Memory B cell (primary cell): ENCODE measurements around the gene PLEKHS1.
"Not testable (repeated sequence)": the region's sequence is repeated elsewhere in the genome, so short reads cannot be mapped to it uniquely, and the experiment has no call there.

Experiments
- ATAC-seq: fragments of 150-1000 bp; cut with Tn5 transposase; 2 replicates; pipeline ENCODE4 v1.10.0; 2021; ENCODE audit warnings: low read depth, mild to moderate bottlenecking, moderate library complexity
- DNase-seq, 2 donors: peaks; one replicate each; pipeline ENCODE4 v3.0.0; 2022; ENCODE audit warnings: low spot score in 2 of 2
- H3K27ac Mint-ChIP-seq: one replicate; pipeline ENCODE4 v1.8.0; 2022; ENCODE audit warnings: mild to moderate bottlenecking, moderate library complexity, mixed read lengths
- H3K27me3 Mint-ChIP-seq: one replicate; pipeline ENCODE4 v1.8.0; 2022; ENCODE audit warnings: mixed read lengths
- H3K36me3 Mint-ChIP-seq: one replicate; pipeline ENCODE4 v1.8.0; 2022; ENCODE audit warnings: mild to moderate bottlenecking, mixed read lengths
- H3K4me1 Mint-ChIP-seq: one replicate; pipeline ENCODE4 v1.8.0; 2022; ENCODE audit warnings: mixed read lengths
- H3K4me3 Mint-ChIP-seq: one replicate; pipeline ENCODE4 v1.8.0; 2022; ENCODE audit warnings: mild to moderate bottlenecking, moderate library complexity, mixed read lengths
- H3K9me3 Mint-ChIP-seq: one replicate; pipeline ENCODE4 v1.8.0; 2022; ENCODE audit warnings: mixed read lengths

PLEKHS1 gene

GRCh38 chr10:113754125-113754524 is 2.6 kb downstream of the PLEKHS1 start:
- Mint-ChIP-seq H3K4me3 (no peak overlapping the region), H3K27ac (no peak overlapping the region), H3K9me3 (no peaks in the 10 kb centered on the region), H3K4me1 (no peaks in the 10 kb centered on the region), H3K36me3 (no peaks in the 10 kb centered on the region), H3K27me3 (peaks cover 10% of the 10 kb centered on the region)
- no peak for DNase-seq
- no peak for ATAC-seq

GRCh38 chr10:113754768-113755167 is 3.3 kb downstream of the PLEKHS1 start:
- no peak for ATAC-seq

DNA sequence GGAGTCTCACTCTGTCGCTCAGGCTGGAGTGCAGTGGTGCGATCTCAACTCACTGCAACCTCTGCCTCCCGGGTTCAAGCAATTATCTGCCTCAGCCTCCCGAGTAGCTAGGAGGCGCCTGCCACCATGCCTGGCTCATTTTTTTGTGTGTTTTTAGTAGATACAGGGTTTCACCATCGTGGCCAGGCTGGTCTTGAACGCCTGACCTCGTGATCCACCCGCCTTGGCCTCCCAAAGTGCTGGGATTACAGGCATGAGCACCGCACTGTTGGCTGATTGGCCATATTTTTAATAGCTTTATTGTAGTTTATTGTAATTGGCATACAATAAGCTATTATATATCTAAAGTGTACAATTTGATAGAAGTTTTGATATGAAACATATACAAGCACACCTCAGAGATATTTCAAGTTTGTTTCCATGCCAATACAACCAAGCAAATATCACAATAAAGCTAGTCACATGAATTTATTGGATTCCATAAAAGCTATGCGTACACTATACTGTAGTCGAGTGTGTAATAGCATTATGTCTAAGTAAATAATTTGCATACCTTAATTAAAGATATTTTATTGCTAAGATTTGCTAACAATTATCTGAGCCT is 5.6 kb downstream of the PLEKHS1 start:
- Mint-ChIP-seq H3K27ac (no peak overlapping the region), H3K36me3 (no peaks in the 10 kb centered on the region), H3K9me3 (no peaks in the 10 kb centered on the region), H3K4me3 (no peak overlapping the region), H3K27me3 (peaks cover 10% of the 10 kb centered on the region), H3K4me1 (no peaks in the 10 kb centered on the region)
- no peak for DNase-seq
- ATAC-seq = no peak

More at GRCh38 chr10:113754768-113755167, 3.3 kb downstream of the PLEKHS1 start:
- H3K9me3 Mint-ChIP-seq = no peaks in the 10 kb centered on the region
- no peak overlapping the region for H3K27ac Mint-ChIP-seq
- peaks cover 10% of the 10 kb centered on the region for H3K27me3 Mint-ChIP-seq
- no peaks in the 10 kb centered on the region for H3K4me1 Mint-ChIP-seq
- H3K4me3 Mint-ChIP-seq = no peak overlapping the region
- DNase-seq = no peak
- no peaks in the 10 kb centered on the region for H3K36me3 Mint-ChIP-seq

- DNase-seq (no peak), ATAC-seq (no peak)
- Mint-ChIP-seq H3K4me1 (no peaks in the 10 kb centered on the region), H3K4me3 (no peak overlapping the region), H3K27ac (no peak overlapping the region), H3K9me3 (peaks cover 9% of the 10 kb centered on the region), H3K27me3 (peaks cover 5% of the 10 kb centered on the region), H3K36me3 (peaks cover 1% of the 10 kb centered on the region)
Measured at GRCh38 chr10:113762083-113762482, 10.6 kb downstream of the PLEKHS1 start.

- Mint-ChIP-seq H3K4me1 (no peaks in the 10 kb centered on the region), H3K27ac (no peak overlapping the region), H3K4me3 (no peak overlapping the region), H3K36me3 (peaks cover 1% of the 10 kb centered on the region), H3K9me3 (peaks cover 9% of the 10 kb centered on the region), H3K27me3 (peaks cover 15% of the 10 kb centered on the region)
- DNase-seq (no peak), ATAC-seq (no peak)
Measured at GRCh38 chr10:113764582-113764981, 13.1 kb downstream of the PLEKHS1 start.

- Mint-ChIP-seq H3K36me3 (peaks cover 1% of the 10 kb centered on the region), H3K27ac (no peak overlapping the region), H3K9me3 (peaks cover 9% of the 10 kb centered on the region), H3K4me1 (no peaks in the 10 kb centered on the region), H3K4me3 (no peak overlapping the region), H3K27me3 (peaks cover 20% of the 10 kb centered on the region)
- DNase-seq (no peak), ATAC-seq (no peak)
Measured at GRCh38 chr10:113765910-113766309, 14.4 kb downstream of the PLEKHS1 start.

GRCh38 chr10:113767222-113767621 is 15.7 kb downstream of the PLEKHS1 start:
- Mint-ChIP-seq H3K4me3 (no peak overlapping the region), H3K27me3 (peaks cover 22% of the 10 kb centered on the region), H3K9me3 (peaks cover 9% of the 10 kb centered on the region), H3K4me1 (no peaks in the 10 kb centered on the region), H3K27ac (no peak overlapping the region), H3K36me3 (peaks cover 1% of the 10 kb centered on the region)
- no peak for ATAC-seq
- no peak for DNase-seq

- Mint-ChIP-seq H3K27ac (no peak overlapping the region), H3K36me3 (no peaks in the 10 kb centered on the region), H3K9me3 (no peaks in the 10 kb centered on the region), H3K4me3 (no peak overlapping the region), H3K27me3 (peaks cover 21% of the 10 kb centered on the region), H3K4me1 (no peaks in the 10 kb centered on the region)
- no peak for ATAC-seq
- DNase-seq = no peak
Measured at GRCh38 chr10:113770346-113770745, 18.9 kb downstream of the PLEKHS1 start.

- not testable (repeated sequence) for H3K27ac Mint-ChIP-seq, DNase-seq, H3K9me3 Mint-ChIP-seq, H3K4me1 Mint-ChIP-seq, ATAC-seq, H3K36me3 Mint-ChIP-seq, H3K4me3 Mint-ChIP-seq
- peaks cover 18% of the 10 kb centered on the region for H3K27me3 Mint-ChIP-seq
Measured at GRCh38 chr10:113771131-113771530, 19.6 kb downstream of the PLEKHS1 start.

- Mint-ChIP-seq H3K4me1 (no peaks in the 10 kb centered on the region), H3K27me3 (peaks cover 7% of the 10 kb centered on the region)
- no peak for DNase-seq
Measured at GRCh38 chr10:113775686-113776294, 24.3 kb downstream of the PLEKHS1 start.

DNA sequence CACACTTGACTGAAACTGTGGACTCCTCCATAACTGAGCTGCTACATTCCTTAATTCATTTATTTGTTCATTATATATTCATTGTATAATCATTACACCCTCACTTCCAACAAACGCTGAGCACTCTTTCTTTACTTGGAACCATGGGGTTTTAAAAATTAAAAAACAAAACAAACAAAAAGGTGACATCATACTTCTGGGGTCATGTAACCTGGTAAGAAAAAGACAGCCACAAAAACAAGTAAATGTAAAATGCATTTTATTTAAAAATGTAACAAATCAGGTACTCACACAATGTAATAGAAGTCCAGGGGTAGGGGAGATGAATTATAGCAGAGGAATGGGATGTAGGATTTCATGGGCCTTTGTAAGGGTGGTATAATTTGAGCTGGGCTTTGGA is 25.1 kb downstream of the PLEKHS1 start:
- no peaks in the 10 kb centered on the region for H3K36me3 Mint-ChIP-seq
- no peak overlapping the region for H3K27ac Mint-ChIP-seq
- peaks cover 10% of the 10 kb centered on the region for H3K27me3 Mint-ChIP-seq
- no peaks in the 10 kb centered on the region for H3K4me1 Mint-ChIP-seq
- H3K9me3 Mint-ChIP-seq = no peaks in the 10 kb centered on the region
- no peak for ATAC-seq
- no peak overlapping the region for H3K4me3 Mint-ChIP-seq
- no peak for DNase-seq

More at GRCh38 chr10:113775686-113776294, 24.3 kb downstream of the PLEKHS1 start:
- ATAC-seq = no peak
- no peak overlapping the region for H3K27ac Mint-ChIP-seq
- no peak overlapping the region for H3K4me3 Mint-ChIP-seq
- no peaks in the 10 kb centered on the region for H3K36me3 Mint-ChIP-seq
- no peaks in the 10 kb centered on the region for H3K9me3 Mint-ChIP-seq

DNA sequence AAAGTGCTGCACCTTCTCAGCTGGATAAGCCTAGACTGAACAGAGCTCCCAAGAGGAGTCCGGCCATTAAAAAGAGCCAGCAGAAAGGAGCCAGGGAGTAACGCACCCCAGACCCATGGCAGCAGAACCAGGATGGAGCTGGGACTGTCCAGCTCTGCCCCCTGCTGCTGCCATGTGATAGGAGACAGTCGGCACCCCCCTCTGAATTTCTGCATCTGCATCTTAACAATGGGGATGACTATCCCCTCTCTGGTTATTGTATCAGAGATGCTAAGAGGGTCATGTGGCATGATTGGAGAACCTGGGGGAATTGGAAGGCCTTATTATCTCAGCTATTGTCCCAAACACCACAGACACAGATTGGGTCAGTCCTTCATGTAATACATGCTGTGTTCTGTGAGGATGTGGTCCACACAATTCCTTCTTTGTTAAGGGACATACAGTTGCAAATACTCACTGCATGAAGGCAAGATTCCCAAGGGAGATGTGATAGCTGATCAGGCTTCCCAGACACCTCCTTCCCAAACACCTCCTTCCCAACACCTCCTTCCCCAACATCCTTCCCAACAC is 29.3 kb downstream of the PLEKHS1 start:
- Mint-ChIP-seq H3K36me3 (peaks cover 2% of the 10 kb centered on the region), H3K4me3 (no peak overlapping the region), H3K27me3 (peaks cover 13% of the 10 kb centered on the region), H3K4me1 (no peaks in the 10 kb centered on the region), H3K27ac (no peak overlapping the region), H3K9me3 (no peaks in the 10 kb centered on the region)
- no peak for DNase-seq
- ATAC-seq = no peak

- Mint-ChIP-seq H3K27ac (no peak overlapping the region), H3K9me3 (no peaks in the 10 kb centered on the region), H3K36me3 (peaks cover 2% of the 10 kb centered on the region), H3K4me1 (no peaks in the 10 kb centered on the region), H3K27me3 (peaks cover 14% of the 10 kb centered on the region), H3K4me3 (no peak overlapping the region)
- ATAC-seq (no peak), DNase-seq (no peak)
Measured at GRCh38 chr10:113782367-113782766, 30.9 kb downstream of the PLEKHS1 start.

DNA sequence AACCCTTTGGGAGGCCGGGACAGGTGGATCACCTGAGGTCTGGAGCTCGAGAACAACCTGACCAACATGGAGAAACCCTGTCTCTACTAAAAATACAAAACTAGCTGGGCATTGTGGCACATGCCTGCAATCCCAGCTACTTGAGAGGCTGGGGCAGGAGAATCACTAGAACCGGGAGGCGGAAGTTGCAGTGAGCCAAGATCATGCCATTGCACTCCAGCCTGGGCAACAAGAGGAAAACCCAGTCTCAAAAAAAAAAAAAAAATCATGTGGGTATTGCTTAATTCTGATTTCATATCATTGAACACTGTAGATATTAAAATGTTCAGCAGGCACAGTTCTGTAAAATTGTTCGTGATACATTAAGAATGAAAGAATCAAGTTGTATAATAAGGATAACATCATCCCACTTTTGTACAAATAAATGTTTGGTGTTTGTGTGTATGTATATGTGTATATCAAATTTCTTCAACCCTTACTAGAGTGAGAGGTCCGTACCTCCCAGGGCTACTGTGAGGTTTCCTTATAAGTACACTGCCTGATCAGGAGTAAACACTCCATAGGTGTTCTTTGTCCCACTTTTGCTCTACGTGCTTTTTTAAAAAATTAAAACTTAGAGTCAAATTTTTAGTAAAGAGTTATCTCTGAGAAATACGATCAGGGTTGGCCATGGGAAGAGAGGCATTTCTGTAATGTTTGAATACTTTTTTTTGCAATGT is 31.7 kb downstream of the PLEKHS1 start:
- DNase-seq = no peak
- ATAC-seq = no peak
- H3K36me3 Mint-ChIP-seq = peaks cover 2% of the 10 kb centered on the region
- H3K27me3 Mint-ChIP-seq = peaks cover 16% of the 10 kb centered on the region
- H3K9me3 Mint-ChIP-seq = no peaks in the 10 kb centered on the region
- H3K27ac Mint-ChIP-seq = no peak overlapping the region
- no peak overlapping the region for H3K4me3 Mint-ChIP-seq
- no peaks in the 10 kb centered on the region for H3K4me1 Mint-ChIP-seq
